ENCODE data around the gene NUDCD3.

Gene NUDCD3

GRCh38 chr7:44368455-44368854 lies 122.0 kb downstream of the NUDCD3 start:
- no peak for DNase-seq (ENCODE audit: low spot score)

DNA sequence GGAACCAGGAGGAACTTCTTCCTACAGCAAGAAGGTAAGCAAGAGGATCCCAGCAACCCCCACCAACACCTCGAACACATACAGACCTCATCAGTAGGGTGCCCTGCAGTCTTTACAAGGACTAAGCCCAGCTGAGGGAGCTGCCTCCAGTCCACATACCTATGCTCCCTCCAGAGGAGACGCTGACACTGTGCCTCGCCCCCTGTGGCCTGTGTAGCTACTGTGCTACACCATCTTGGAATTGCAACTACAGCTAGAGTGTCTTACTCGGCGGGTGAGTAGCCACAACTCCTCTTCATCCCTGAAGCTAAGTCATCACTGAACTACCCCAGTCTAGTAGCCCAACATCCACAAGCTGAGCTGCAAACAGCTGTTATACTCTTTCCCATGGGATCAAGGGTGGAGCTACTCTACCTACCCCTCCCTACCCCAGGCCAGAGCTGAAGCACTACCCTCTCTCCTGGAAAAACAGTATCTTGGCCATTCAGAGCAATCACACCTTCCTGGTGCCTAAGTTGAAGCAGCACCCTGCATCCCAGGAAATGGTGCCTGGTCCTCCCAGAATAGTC lies 122.9 kb downstream of the NUDCD3 start:
- no peak for DNase-seq (ENCODE audit: low spot score)

DNA sequence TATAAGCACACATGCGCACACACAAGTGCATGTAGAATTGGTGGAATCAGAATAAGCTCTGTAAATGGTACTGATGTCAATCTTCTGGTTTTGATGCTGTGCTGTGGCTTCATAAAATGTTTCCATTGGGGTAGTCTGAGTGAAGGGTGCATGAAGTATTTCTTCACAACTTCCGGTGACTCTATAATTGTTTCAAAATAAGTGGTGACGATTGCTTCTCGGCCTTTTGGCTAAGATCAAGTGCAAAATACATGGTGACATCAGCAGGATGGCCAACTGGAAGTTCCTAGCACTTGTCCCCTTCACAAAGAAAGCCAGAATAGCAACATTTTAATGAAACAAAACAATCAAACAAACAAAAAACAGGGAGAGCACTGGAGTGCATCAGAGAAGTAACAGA lies 123.5 kb downstream of the NUDCD3 start:
- DNase-seq (ENCODE audit: low spot score), result no peak

- no peak for DNase-seq (ENCODE audit: low spot score)
These were observed 136.8 kb downstream of the NUDCD3 start for GRCh38 chr7:44353668-44354067.

GRCh38 chr7:44348851-44349781 lies 141.3 kb downstream of the NUDCD3 start:
- DNase-seq (ENCODE audit: low spot score), result no peak

DNA sequence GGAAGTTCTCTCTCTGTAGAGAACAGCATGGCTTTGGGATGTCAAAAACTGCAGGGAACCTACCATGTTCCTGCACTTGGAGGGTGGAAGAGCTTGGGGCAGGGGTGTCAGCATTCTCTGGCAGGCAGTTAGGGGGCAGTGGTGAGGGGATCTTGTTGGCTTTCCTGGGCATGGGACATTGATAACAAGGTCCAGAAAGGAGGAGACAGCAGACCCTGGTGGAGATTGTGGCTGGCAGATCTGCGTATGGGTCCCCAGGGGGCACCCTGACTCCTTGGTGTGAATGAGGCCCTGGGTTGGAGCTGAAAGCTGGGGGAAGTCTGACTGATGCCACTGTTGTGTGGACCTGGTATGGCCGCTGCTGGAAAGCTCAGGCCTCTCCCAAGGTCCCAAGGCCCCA lies 142.2 kb downstream of the NUDCD3 start:
- peak; percentile 37 for DNase-seq (ENCODE audit: low spot score)

GRCh38 chr7:44347546-44348114 lies 142.8 kb downstream of the NUDCD3 start:
- no peak for DNase-seq (ENCODE audit: low spot score)

- no peak for DNase-seq (ENCODE audit: low spot score)
These were observed 144.4 kb downstream of the NUDCD3 start for GRCh38 chr7:44346063-44346462.

- no peak for DNase-seq (ENCODE audit: low spot score)
These were observed 149.1 kb downstream of the NUDCD3 start for GRCh38 chr7:44341401-44341800.

DNA sequence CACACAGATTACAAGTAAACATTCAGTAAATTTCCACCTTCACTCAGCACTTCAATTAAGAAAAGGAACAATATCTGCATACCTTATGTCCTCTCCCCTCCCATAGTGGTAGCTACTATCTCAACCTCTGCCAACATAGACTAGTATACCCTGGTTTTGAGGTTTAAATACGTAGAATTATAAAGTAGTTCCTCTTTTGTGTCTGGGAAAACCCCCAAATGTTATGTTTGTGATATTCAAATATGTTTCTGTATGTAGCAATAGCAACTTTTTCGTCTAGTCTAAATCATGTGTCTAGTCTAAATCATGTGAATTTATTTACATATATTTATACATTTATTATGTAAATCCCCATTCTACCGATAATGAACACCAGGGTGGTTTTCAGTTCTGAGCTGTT lies 151.9 kb downstream of the NUDCD3 start:
- no peak for DNase-seq (ENCODE audit: low spot score)

- no peak for DNase-seq (ENCODE audit: low spot score)
These were observed 154.0 kb downstream of the NUDCD3 start for GRCh38 chr7:44336491-44336890.

DNA sequence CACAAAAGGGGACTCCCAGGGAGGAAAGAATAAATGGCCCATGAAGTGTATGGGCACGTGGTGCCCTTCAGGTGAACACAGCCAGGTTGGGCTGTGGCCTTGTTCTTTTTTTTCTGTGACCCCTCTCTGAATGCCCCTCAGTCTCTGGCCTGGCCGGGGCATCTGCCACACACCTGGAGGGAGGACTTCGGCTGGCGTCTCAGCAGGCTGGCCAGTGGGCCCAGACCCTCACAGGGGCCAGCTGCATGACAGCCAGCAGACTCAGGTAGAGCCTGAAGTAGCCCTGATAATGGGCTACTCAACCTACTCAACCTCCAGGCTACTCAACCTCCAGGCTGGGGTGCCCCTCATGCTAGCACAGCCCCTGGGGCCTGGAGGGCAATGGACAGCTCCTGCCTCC lies 155.3 kb downstream of the NUDCD3 start:
- DNase-seq (ENCODE audit: low spot score), result no peak

DNA sequence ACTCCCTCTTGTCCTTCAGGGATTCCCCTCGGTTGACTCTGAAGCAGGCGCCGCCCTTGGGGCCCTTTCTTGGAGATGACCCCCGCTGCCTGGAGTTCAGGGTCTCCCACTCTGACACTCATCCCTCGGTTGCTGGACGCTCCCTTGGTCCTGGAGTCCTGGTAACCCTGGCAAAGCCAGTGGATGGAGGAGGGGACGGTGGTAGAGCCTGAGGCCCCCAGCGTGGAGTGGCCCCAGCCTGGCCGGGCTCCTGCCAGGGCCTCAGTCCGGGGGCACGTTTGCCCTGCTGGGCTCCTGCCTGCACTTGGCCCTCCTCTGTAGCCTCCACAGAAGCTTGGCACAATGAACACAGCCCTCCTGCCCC lies 155.7 kb downstream of the NUDCD3 start:
- DNase-seq (ENCODE audit: low spot score), result no peak

DNA sequence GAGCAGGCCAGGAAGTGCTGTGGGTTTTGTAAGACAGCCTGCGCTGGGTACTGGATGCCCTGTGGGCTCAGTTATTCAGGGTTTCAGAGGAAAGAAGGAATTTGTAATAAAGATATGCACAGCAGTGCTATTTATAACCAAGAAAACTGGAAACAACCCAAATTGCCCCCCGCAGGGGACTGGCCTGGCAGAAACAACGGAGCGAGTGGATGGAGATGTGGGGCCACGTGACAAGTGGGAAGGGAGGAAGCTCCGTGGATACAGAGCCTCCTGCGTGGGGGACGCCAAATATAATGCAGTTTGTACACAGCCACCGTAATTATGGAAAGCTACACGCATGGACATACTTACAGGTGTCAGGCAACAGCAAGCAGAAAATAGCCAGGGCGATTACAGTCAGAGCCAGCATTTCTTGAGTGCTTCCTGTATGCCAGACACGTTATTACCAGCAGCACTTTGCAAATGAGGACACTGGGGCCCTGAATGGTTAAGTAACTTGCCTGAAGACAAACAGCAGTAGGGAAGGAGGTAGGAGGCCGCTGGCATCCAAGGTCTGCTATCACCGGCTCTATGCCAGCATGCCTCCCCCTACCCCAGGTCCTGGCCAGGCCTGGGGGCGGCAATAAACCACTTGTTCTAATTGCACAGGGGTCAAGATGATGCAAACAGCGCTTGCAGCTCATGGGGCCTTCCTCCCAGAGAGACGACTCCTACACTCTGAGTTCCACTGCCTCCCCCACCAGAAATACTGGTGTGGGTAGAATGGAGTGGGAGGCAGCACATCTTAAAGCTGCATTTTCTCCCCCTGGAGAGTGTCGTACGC lies 156.3 kb downstream of the NUDCD3 start:
- DNase-seq (ENCODE audit: low spot score), result no peak

DNA sequence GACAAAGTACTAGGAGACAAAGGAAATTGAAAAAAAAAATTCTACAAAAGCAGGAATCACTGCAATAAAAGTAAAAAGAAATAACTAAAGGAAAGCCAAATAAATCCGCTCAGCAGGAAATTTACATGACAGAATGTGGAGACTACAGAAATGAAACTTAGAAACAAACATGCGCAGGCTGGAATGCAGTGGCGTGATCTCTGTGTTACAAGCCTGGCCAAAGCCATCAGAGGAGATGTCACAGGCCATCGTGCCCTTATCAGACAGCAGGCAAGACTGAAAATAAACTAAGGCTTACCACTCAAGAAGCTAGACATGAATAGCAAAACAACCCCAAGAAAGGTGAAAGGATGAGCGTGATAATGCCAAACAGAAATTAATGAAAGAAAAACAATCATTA lies 158.8 kb downstream of the NUDCD3 start:
- DNase-seq (ENCODE audit: low spot score), result no peak

DNA sequence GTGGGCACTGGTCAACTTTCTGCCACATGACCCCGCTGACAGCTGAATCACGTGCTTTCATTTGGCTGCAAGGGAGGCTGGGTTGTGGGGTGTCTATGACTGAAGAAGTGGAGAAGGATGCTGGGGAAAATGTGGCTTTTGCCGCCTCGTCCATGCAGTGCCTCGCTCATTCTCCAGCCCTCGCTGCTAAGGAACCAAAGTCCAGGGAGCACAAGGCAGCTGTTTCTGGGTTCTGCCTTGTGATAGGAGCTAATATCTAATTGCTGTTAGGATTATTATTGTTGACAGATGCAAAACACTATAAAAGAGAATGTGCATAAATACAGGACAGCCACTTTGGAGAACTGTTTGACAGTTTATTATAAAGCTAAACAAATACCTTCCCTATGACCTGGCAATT lies 160.1 kb downstream of the NUDCD3 start:
- no peak for DNase-seq (ENCODE audit: low spot score)

- DNase-seq (ENCODE audit: low spot score), result no peak
These were observed 160.6 kb downstream of the NUDCD3 start for GRCh38 chr7:44329888-44330287.

Small RNA genes lying within 50 kb of the gene (small RNA-seq; reads per million reads assigned to genes)
- 0 reads per million in 2 experiments for gene RNU6-1097P

Data from SK-N-DZ (cell line).